HUDEP-2 (cell line): Measurements from ENCODE around the gene LRP1.
A peak's percentile ranks its signal among the peaks of the same experiment; 100 is the strongest.

Experiments
- DNase-seq, 76 experiments: peaks; one replicate each; lab custom pipeline; 2025; ENCODE audit not compliant: unreplicated experiment in 76 of 76; lab: John Stamatoyannopoulos, UW

LRP1 gene

GRCh38 chr12:57230381-57231155 is 102.3 kb downstream of the LRP1 start:
- DNase-seq, result no peak

- DNase-seq, result no peak
Measured at GRCh38 chr12:57231276-57232021, 103.2 kb downstream of the LRP1 start.

- no peak for DNase-seq
Measured at GRCh38 chr12:57232156-57232756, 104.0 kb downstream of the LRP1 start.

- no peak for DNase-seq
Measured at GRCh38 chr12:57233357-57234232, 105.3 kb downstream of the LRP1 start.

GRCh38 chr12:57234233-57234570 is 105.9 kb downstream of the LRP1 start:
- DNase-seq, result no peak

GRCh38 chr12:57234571-57235016 is 106.3 kb downstream of the LRP1 start:
- no peak for DNase-seq

GRCh38 chr12:57235017-57235727 is 106.9 kb downstream of the LRP1 start:
- DNase-seq, result peak in 47 of 76 experiments; percentile 13 to 94 (median 49)

- no peak for DNase-seq
Measured at GRCh38 chr12:57235728-57236131, 107.4 kb downstream of the LRP1 start.

- DNase-seq, result no peak
Measured at GRCh38 chr12:57236201-57236924, 108.1 kb downstream of the LRP1 start.

GRCh38 chr12:57236925-57237595 is 108.8 kb downstream of the LRP1 start:
- DNase-seq, result peak in 3 of 76 experiments; percentile 13 to 21 (median 15)

- no peak for DNase-seq
Measured at GRCh38 chr12:57237596-57237931, 109.3 kb downstream of the LRP1 start.

- peak in 1 of 76 experiments; percentile 9 for DNase-seq
Measured at GRCh38 chr12:57237932-57238853, 109.9 kb downstream of the LRP1 start.

- DNase-seq, result peak in 72 of 76 experiments; percentile 26 to 89 (median 75)
Measured at GRCh38 chr12:57238854-57239554, 110.7 kb downstream of the LRP1 start.

- DNase-seq, result no peak
Measured at GRCh38 chr12:57239587-57240065, 111.3 kb downstream of the LRP1 start.

GRCh38 chr12:57240066-57240921 is 112.0 kb downstream of the LRP1 start:
- DNase-seq, result peak in 8 of 76 experiments; percentile 6 to 28 (median 20)

GRCh38 chr12:57240926-57241401 is 112.7 kb downstream of the LRP1 start:
- DNase-seq, result no peak
